DND-41 (cell line): ENCODE data around the gene SGO2.

Experiments
- EZH2 ChIP-seq: IDR thresholded peaks from 3 replicates; pipeline ENCODE4 v1.6.1; 2012; ENCODE audit warnings: borderline replicate concordance, low read depth, mild to moderate bottlenecking, moderate library complexity, low read length, inconsistent platforms; ENCODE audit not compliant: severe bottlenecking
- TF ChIP-seq, protein P1 (sequence below): IDR thresholded peaks from 2 replicates; pipeline ENCODE4 v1.5.1; 2012; ENCODE audit warnings: borderline replicate concordance, low read length, moderate library complexity, mild to moderate bottlenecking; ENCODE audit not compliant: poor library complexity, severe bottlenecking; ENCODE audit errors: extremely low read depth

DNA sequence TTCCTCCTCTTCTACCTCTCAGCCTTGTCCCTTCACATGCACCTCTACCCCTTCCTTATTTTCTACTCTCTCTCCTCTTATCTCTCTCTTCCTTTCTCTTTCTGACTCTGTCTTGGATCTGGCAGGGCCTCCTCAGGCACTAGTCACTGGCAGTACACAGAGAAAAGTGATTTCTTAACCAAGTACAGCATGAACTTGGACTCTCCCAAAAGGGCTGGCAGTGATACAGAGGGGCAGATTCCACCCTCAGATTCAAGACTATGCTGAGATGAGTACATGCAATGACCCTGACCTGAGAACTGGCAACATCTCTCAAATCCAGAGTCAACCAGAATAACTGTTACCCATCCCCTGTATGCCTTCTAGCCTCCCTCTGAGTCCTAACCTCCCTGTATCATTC, 64.1 kb downstream of the SGO2 start:
- TF ChIP-seq, protein P1, sequence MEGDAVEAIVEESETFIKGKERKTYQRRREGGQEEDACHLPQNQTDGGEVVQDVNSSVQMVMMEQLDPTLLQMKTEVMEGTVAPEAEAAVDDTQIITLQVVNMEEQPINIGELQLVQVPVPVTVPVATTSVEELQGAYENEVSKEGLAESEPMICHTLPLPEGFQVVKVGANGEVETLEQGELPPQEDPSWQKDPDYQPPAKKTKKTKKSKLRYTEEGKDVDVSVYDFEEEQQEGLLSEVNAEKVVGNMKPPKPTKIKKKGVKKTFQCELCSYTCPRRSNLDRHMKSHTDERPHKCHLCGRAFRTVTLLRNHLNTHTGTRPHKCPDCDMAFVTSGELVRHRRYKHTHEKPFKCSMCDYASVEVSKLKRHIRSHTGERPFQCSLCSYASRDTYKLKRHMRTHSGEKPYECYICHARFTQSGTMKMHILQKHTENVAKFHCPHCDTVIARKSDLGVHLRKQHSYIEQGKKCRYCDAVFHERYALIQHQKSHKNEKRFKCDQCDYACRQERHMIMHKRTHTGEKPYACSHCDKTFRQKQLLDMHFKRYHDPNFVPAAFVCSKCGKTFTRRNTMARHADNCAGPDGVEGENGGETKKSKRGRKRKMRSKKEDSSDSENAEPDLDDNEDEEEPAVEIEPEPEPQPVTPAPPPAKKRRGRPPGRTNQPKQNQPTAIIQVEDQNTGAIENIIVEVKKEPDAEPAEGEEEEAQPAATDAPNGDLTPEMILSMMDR: no peak
- no peak for TF ChIP-seq EZH2
